GOT3 (cell line): ENCODE results near the gene FFAR2.
"Not testable (repeated sequence)": the region's sequence is repeated elsewhere in the genome, so short reads cannot be mapped to it uniquely, and the experiment has no call there.

Experiments used
- DNase-seq: peaks from one replicate; lab custom pipeline; 2025; ENCODE audit warnings: mixed read lengths; lab: John Stamatoyannopoulos, UW

The FFAR2 gene

GRCh38 chr19:35455616-35456201 is 7.7 kb downstream of the FFAR2 start:
- no peak for DNase-seq

- DNase-seq: no peak
Observed at GRCh38 chr19:35457173-35457572, 9.1 kb downstream of the FFAR2 start.

- DNase-seq: no peak
Observed at GRCh38 chr19:35458192-35458591, 10.1 kb downstream of the FFAR2 start.

GRCh38 chr19:35458731-35459391 is 10.8 kb downstream of the FFAR2 start:
- no peak for DNase-seq

- no peak for DNase-seq
Observed at GRCh38 chr19:35459414-35460082, 11.5 kb downstream of the FFAR2 start.

GRCh38 chr19:35460608-35461007 is 12.6 kb downstream of the FFAR2 start:
- DNase-seq: no peak

- DNase-seq: no peak
Observed at GRCh38 chr19:35461060-35461459, 13.0 kb downstream of the FFAR2 start.

- not testable (repeated sequence) for DNase-seq
Observed at GRCh38 chr19:35461788-35462187, 13.7 kb downstream of the FFAR2 start.

- DNase-seq: no peak
Observed at GRCh38 chr19:35462476-35462953, 14.5 kb downstream of the FFAR2 start.

- DNase-seq: not testable (repeated sequence)
Observed at GRCh38 chr19:35462956-35463355, 14.9 kb downstream of the FFAR2 start.

GRCh38 chr19:35466259-35466658 is 18.2 kb downstream of the FFAR2 start:
- DNase-seq: no peak

GRCh38 chr19:35468637-35469036 is 20.6 kb downstream of the FFAR2 start:
- DNase-seq: no peak

- DNase-seq: no peak
Observed at GRCh38 chr19:35470128-35470527, 22.1 kb downstream of the FFAR2 start.

GRCh38 chr19:35471075-35471474 is 23.0 kb downstream of the FFAR2 start:
- DNase-seq: not testable (repeated sequence)

- no peak for DNase-seq
Observed at GRCh38 chr19:35471946-35472345, 23.9 kb downstream of the FFAR2 start.

- DNase-seq: no peak
Observed at GRCh38 chr19:35474104-35474503, 26.0 kb downstream of the FFAR2 start.

GRCh38 chr19:35474594-35474993 is 26.5 kb downstream of the FFAR2 start:
- DNase-seq: not testable (repeated sequence)

- DNase-seq: no peak
Observed at GRCh38 chr19:35476149-35476548, 28.1 kb downstream of the FFAR2 start.

- DNase-seq: no peak
Observed at GRCh38 chr19:35478794-35479677, 31.0 kb downstream of the FFAR2 start.

- DNase-seq: no peak
Observed at GRCh38 chr19:35483089-35483488, 35.0 kb downstream of the FFAR2 start.

GRCh38 chr19:35484252-35485036 is 36.4 kb downstream of the FFAR2 start:
- no peak for DNase-seq
